ENCODE results near the gene RPS21. TPM values are rescaled to one million over a fixed set of nuclear protein-coding genes. Genes with fewer than 3 reads are reported as not detected.

The RPS21 gene
- total RNA-seq, 4 donors from 2014 or later, result 1,371 to 3,195 (median 1,826) TPM

GRCh38 chr20:62344092-62344491, 42.8 kb upstream of the RPS21 start:
- no peak for TF ChIP-seq CTCF (IDR thresholded peaks at IDR 0.05)
- Histone ChIP-seq H3K36me3 (peaks cover 0 to 79% (median 0%) of the 10 kb centered on the region in 3 donors), H3K27me3 (no peaks in the 10 kb centered on the region), H3K9me3 (no peaks in the 10 kb centered on the region), H3K4me1 (no peaks in the 10 kb centered on the region), H3K4me3 (no peak overlapping the region), H3K27ac (no peak overlapping the region)
- WGBS, 2 donors, result 89 to 93% methylated on average over 5 of the region's 5 CpGs
- DNase-seq (ENCODE audit: low spot score in 2 of 2), result no peak

DNA sequence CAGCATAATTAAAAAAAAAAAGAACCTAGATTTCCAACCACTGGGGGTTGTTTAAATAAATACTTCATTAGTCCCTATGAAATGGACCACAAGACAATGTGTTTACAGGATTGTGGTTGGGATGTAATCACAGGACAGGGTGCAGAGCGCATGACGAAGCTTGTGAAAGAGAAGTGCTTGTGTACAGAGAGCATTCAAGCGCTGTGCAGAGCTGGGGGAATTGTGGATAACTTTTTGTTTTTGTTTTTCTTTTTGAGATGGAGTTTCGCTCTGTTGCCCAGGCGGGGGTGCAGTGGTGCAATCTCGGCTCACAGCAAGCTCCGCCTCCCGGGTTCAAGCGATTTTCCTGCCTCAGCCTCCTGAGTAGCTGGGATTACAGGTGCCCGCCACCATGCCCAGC, 42.1 kb upstream of the RPS21 start:
- Histone ChIP-seq H3K27ac (no peak overlapping the region), H3K27me3 (no peaks in the 10 kb centered on the region), H3K36me3 (peaks cover 0 to 78% (median 0%) of the 10 kb centered on the region in 3 donors), H3K4me1 (no peaks in the 10 kb centered on the region), H3K4me3 (no peak overlapping the region), H3K9me3 (no peaks in the 10 kb centered on the region)
- no peak for DNase-seq (ENCODE audit: low spot score in 2 of 2)
- no peak for TF ChIP-seq EP300 (IDR thresholded peaks at IDR 0.05)
- TF ChIP-seq CTCF (IDR thresholded peaks at IDR 0.05), result no peak
- no peak for TF ChIP-seq POLR2A (IDR thresholded peaks at IDR 0.05)
- WGBS, 2 donors, result 79 to 81% methylated on average over 10 of the region's 10 CpGs

- H3K9me3 ChIP-seq, result no peaks in the 10 kb centered on the region
- WGBS, 2 donors, result 89 to 90% methylated on average over 20 to 25 of the region's 25 CpGs
- H3K4me1 ChIP-seq, result no peaks in the 10 kb centered on the region
- peaks cover 0 to 80% (median 0%) of the 10 kb centered on the region in 3 donors for H3K36me3 ChIP-seq
- no peak for DNase-seq (ENCODE audit: low spot score in 2 of 2)
- TF ChIP-seq EP300 (IDR thresholded peaks at IDR 0.05) (no peak), CTCF (IDR thresholded peaks at IDR 0.05) (no peak), POLR2A (IDR thresholded peaks at IDR 0.05) (no peak)
- no peak overlapping the region for H3K4me3 ChIP-seq
- no peaks in the 10 kb centered on the region for H3K27me3 ChIP-seq
- H3K27ac ChIP-seq, result no peak overlapping the region
Measured at GRCh38 chr20:62345681-62346370, 41.1 kb upstream of the RPS21 start.

DNA sequence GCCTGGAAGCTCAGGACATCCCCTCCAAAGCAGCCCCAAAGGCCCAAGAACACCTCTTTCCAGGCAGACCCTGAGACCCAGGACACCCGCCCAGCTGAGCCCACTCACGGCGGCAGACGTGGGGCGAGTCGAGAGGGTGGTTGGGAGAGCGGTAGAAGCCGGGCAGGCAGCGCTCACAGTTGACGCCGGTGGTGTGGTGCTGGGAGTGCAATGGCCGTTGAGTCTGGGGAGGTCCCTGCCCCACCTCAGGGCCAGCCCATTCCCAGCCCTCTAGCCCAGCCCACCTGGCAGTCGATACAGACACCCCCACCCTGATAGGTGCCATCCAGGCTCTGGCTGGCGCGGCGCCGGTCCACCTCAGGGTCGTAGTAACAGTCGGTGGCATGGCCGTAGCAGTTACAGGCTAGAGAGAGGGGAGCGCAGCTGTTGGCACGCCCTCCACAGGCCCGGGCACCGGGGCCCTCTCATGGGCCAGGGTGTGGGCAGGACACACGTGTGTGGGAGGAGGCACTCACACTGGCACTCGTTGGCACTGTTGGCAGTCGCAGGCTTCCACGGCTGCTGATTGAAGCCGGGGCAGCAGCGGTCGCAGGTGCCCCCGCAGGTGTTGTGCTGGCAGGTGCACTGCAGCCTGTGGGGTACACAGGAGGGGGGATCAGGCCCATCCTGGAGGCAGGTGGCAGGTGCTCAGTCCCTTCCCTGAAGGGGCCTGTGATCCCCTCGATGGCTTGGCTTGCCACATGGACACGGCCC, 40.3 kb upstream of the RPS21 start:
- no peaks in the 10 kb centered on the region for H3K27me3 ChIP-seq
- WGBS, 2 donors, result 90 to 93% methylated on average over 19 to 33 of the region's 34 CpGs
- DNase-seq (ENCODE audit: low spot score in 2 of 2), result no peak
- H3K9me3 ChIP-seq, result no peaks in the 10 kb centered on the region
- no peak for TF ChIP-seq POLR2A (IDR thresholded peaks at IDR 0.05)
- TF ChIP-seq EP300 (IDR thresholded peaks at IDR 0.05), result no peak
- TF ChIP-seq CTCF (IDR thresholded peaks at IDR 0.05), result no peak
- no peak overlapping the region for H3K27ac ChIP-seq
- no peaks in the 10 kb centered on the region for H3K4me1 ChIP-seq
- peaks cover 0 to 81% (median 0%) of the 10 kb centered on the region in 3 donors for H3K36me3 ChIP-seq
- no peak overlapping the region for H3K4me3 ChIP-seq

- no peak overlapping the region for H3K27ac ChIP-seq
- no peak for TF ChIP-seq POLR2A (IDR thresholded peaks at IDR 0.05)
- TF ChIP-seq EP300 (IDR thresholded peaks at IDR 0.05), result no peak
- no peak for TF ChIP-seq CTCF (IDR thresholded peaks at IDR 0.05)
- no peaks in the 10 kb centered on the region for H3K4me1 ChIP-seq
- no peak for DNase-seq (ENCODE audit: low spot score in 2 of 2)
- no peaks in the 10 kb centered on the region for H3K27me3 ChIP-seq
- H3K9me3 ChIP-seq, result no peaks in the 10 kb centered on the region
- 86 to 91% methylated on average over 8 to 10 of the region's 10 CpGs for WGBS, 2 donors
- no peak overlapping the region for H3K4me3 ChIP-seq
- H3K36me3 ChIP-seq, result peaks cover 0 to 80% (median 0%) of the 10 kb centered on the region in 3 donors
Measured at GRCh38 chr20:62347151-62347404, 39.8 kb upstream of the RPS21 start.
